GM12878 (cell line): ENCODE data around the gene FXYD4. TPM values are rescaled to one million over a fixed set of nuclear protein-coding genes. Genes with fewer than 3 reads are reported as not detected.

Source experiments
- ATF7 ChIP-seq: fragments of 450-650 bp; IDR thresholded peaks from 2 replicates; pipeline ENCODE4 v1.6.1; 2016; ENCODE audit warnings: low read depth, mild to moderate bottlenecking
- BCL3 ChIP-seq: IDR thresholded peaks from 2 replicates; pipeline ENCODE4 v1.6.1; 2011; ENCODE audit warnings: borderline replicate concordance, low read depth, mild to moderate bottlenecking, moderate library complexity, low read length; ENCODE audit not compliant: insufficient read depth, poor library complexity, severe bottlenecking
- BRCA1 ChIP-seq: IDR thresholded peaks from 2 replicates; pipeline ENCODE4 v1.6.1; 2011; ENCODE audit warnings: low read depth, low read length, improper control_type of control experiment
- E2F4 ChIP-seq: IDR thresholded peaks from 2 replicates; pipeline ENCODE4 v1.6.1; 2012; ENCODE audit warnings: low read depth, low read length, improper control_type of control experiment
- EP300 ChIP-seq, 2 experiments: fragments of 150-350 bp in 1 of 2; IDR thresholded peaks; 2 replicates each; pipeline ENCODE4 v1.6.1; 2011 to 2012; ENCODE audit warnings: low read depth in 2 of 2, low read length in 2 of 2, borderline replicate concordance in 1 of 2, improper control_type of control experiment in 1 of 2, inconsistent platforms in 1 of 2; ENCODE audit not compliant: control insufficient read depth in 1 of 2
- GABPA ChIP-seq: IDR thresholded peaks from 2 replicates; pipeline ENCODE4 v1.6.1; 2014; ENCODE audit warnings: antibody characterized with exemption, low read depth, mild to moderate bottlenecking, inconsistent platforms
- IKZF1 ChIP-seq: fragments of 450-650 bp; conservative IDR thresholded peaks from 2 replicates; pipeline ENCODE4 v1.6.1; 2017; ENCODE audit warnings: antibody characterized with exemption, mild to moderate bottlenecking
- JUNB ChIP-seq: IDR thresholded peaks from 2 replicates; pipeline ENCODE4 v1.6.1; 2016; ENCODE audit warnings: antibody characterized with exemption, mild to moderate bottlenecking
- KAT2A ChIP-seq: conservative IDR thresholded peaks from 2 replicates; pipeline ENCODE4 v1.6.1; 2011; ENCODE audit warnings: low read depth, low read length; ENCODE audit not compliant: control insufficient read depth
- MAX ChIP-seq: IDR thresholded peaks from 2 replicates; pipeline ENCODE4 v1.6.1; 2012; ENCODE audit warnings: low read depth, low read length, improper control_type of control experiment
- POLR2AphosphoS2 ChIP-seq: IDR thresholded peaks from 2 replicates; pipeline ENCODE4 v1.6.1; 2011; ENCODE audit warnings: low read depth, mild to moderate bottlenecking, low read length, improper control_type of control experiment, moderate library complexity
- PRDM15 ChIP-seq: fragments of 450-650 bp; formaldehyde crosslinking; IDR thresholded peaks from 2 replicates; pipeline ENCODE4 v1.4.0; 2020; ENCODE audit warnings: mild to moderate bottlenecking, moderate library complexity
- RFX5 ChIP-seq: IDR thresholded peaks from 2 replicates; pipeline ENCODE4 v1.6.1; 2011; ENCODE audit warnings: low read depth, low read length, improper control_type of control experiment
- SREBF1 ChIP-seq: IDR thresholded peaks from 2 replicates; pipeline ENCODE4 v1.6.1; 2012; ENCODE audit warnings: mild to moderate bottlenecking, low read length
- ZBTB33 ChIP-seq: fragments of 450-650 bp; IDR thresholded peaks from 2 replicates; pipeline ENCODE4 v1.6.1; 2017; ENCODE audit warnings: mild to moderate bottlenecking
- ZNF207 ChIP-seq: fragments of 450-650 bp; IDR thresholded peaks from 2 replicates; pipeline ENCODE4 v1.6.1; 2014; ENCODE audit warnings: antibody characterized with exemption, mild to moderate bottlenecking, borderline replicate concordance
- ZNF622 ChIP-seq: fragments of 450-650 bp; IDR thresholded peaks from 2 replicates; pipeline ENCODE4 v1.6.1; 2017; ENCODE audit warnings: mild to moderate bottlenecking, inconsistent platforms
- polyA plus RNA-seq, 11 experiments: library from polyadenylated mRNA; depleted of rRNA in 4 of 11; unstranded in 6 of 11; stranded (reverse) in 5 of 11; fragments of >200 nt; fragmentation: Nextera tagmentation in 4 of 11; fragmentation: Illumina TruSeq in 1 of 11; extraction: Ambion mirVana in 4 of 11; extraction: Trizol in 1 of 11; gene quantifications; 1 replicate in 1 of 11; 2 replicates in 10 of 11; pipeline versions ENCODE4 v1.2.1 to v1.2.3, GENCODE V29; 2011 to 2016; ENCODE audit warnings: inconsistent platforms in 2 of 11, missing spikeins in 2 of 11, low read depth in 1 of 11
- total RNA-seq, 4 experiments: library from RNA; depleted of rRNA in 3 of 4; stranded (reverse); fragments of >200 nt in 3 of 4; fragmentation: Illumina TruSeq in 1 of 4; extraction: Trizol in 1 of 4; gene quantifications; 2 replicates each; pipeline versions ENCODE4 v1.2.1 to v1.2.3, GENCODE V29; 2013 to 2021

FXYD4 gene
- total and polyA plus RNA-seq, 10 of the 15 experiments (the other 5 are each of a cell fraction or from before 2014, with no cell fraction given): not detected

GRCh38 chr10:43409385-43410109 lies 38.1 kb downstream of the FXYD4 start (continued):
- TF ChIP-seq BCL3 (no peak), E2F4 (no peak), IKZF1 (no peak), ATF7 (no peak), BRCA1 (no peak), RFX5 (no peak), ZNF622 (no peak), PRDM15 (CRISPR knock-in tag) (0 out of 2 replicates have a peak, but pooled peaks have one; percentile 58), JUNB (no peak), SREBF1 (no peak), ZBTB33 (no peak), MAX (no peak), POLR2AphosphoS2 (no peak), ZNF207 (peak; percentile 72; the same call in 1 of the 2 replicates), KAT2A (no peak), GABPA (no peak), EP300 (IDR thresholded peaks at IDR 0.05; ENCODE audit: borderline replicate concordance in 1 of 2, control insufficient read depth in 1 of 2, low read depth in 2 of 2, low read length in 2 of 2) (no peak)
